ENCODE measurements around the gene SKP1.

SKP1 gene

GRCh38 chr5:134209477-134210245, 32.9 kb upstream of the SKP1 start:
- Histone ChIP-seq H2AK5ac (ENCODE audit: low read depth, low read length) (no peak overlapping the region), H3K9ac (ENCODE audit: low read depth, low read length, poor library complexity) (no peak overlapping the region), H3K27me3 (ENCODE audit: control insufficient read depth in 3 of 3, insufficient read depth in 3 of 3, low read depth in 1 of 3, low read length in 3 of 3) (no peaks in the 10 kb centered on the region), H3K4me3 (ENCODE audit: low read length in 2 of 2) (no peak overlapping the region), H3K14ac (ENCODE audit: low read length) (no peak overlapping the region), H2AFZ (ENCODE audit: low read length) (no peak overlapping the region), H2BK12ac (ENCODE audit: low read length) (no peak overlapping the region), H3K36me3 (replicated peaks in 1 of 2; ENCODE audit: control insufficient read depth in 2 of 2, insufficient read depth in 2 of 2, low read length in 2 of 2) (peaks cover 9 to 63% of the 10 kb centered on the region in 2 donors), H2BK120ac (ENCODE audit: low read depth, low read length) (no peak overlapping the region), H3K18ac (ENCODE audit: low read length) (no peak overlapping the region), H3K4ac (ENCODE audit: low read length) (no peak overlapping the region), H3K27ac (replicated peaks; ENCODE audit: low read length) (no peak overlapping the region), H2BK5ac (ENCODE audit: low read length) (no peak overlapping the region), H4K91ac (ENCODE audit: low read depth, low read length, poor library complexity) (no peak overlapping the region), H4K8ac (ENCODE audit: low read depth, low read length) (no peak overlapping the region), H3K23ac (ENCODE audit: low read depth, low read length, poor library complexity) (no peak overlapping the region), H2BK15ac (ENCODE audit: low read length) (no peak overlapping the region), H3K4me2 (ENCODE audit: insufficient read depth, low read length, poor library complexity, severe bottlenecking) (no peak overlapping the region), H3K9me3 (replicated peaks in 1 of 2; ENCODE audit: control insufficient read depth in 2 of 2, insufficient read depth in 1 of 2, low read depth in 1 of 2, low read length in 2 of 2) (peaks cover 2 to 26% of the 10 kb centered on the region in 2 donors), H3K79me1 (ENCODE audit: low read depth, low read length) (peaks cover 11% of the 10 kb centered on the region), H3K4me1 (ENCODE audit: control insufficient read depth in 2 of 2, insufficient read depth in 1 of 2, low read depth in 1 of 2, low read length in 2 of 2) (no peaks in the 10 kb centered on the region)
- WGBS, 2 donors (ENCODE audit: extremely low coverage in 2 of 2, insufficient read length in 2 of 2, insufficient replicate concordance in 1 of 2) = no CpG with 5 or more reads among the region's 14 CpGs
- no peak for DNase-seq (ENCODE audit: low spot score)

DNA sequence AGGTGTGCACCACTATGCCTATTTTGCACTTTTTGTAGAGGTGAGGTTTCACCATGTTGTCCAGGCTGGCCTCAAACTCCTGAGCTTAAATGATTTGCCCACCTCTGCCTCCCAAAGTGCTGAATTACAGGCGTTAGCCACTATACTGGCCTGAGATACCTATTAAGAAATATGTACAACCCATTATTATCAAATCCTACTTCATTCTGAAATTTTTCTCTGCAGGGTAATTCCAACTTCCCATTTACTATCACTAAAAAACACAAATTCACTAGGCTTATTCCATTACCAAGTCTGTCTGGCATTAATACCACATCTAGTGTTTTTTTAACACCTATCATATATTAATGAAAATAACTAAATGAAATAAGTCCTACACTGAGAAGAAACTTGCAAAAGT, 30.9 kb upstream of the SKP1 start:
- no peak overlapping the region for H3K18ac ChIP-seq (ENCODE audit: low read length)
- H3K14ac ChIP-seq (ENCODE audit: low read length) = no peak overlapping the region
- H3K4me3 ChIP-seq (ENCODE audit: low read length in 2 of 2) = no peak overlapping the region
- H3K9ac ChIP-seq (ENCODE audit: low read depth, low read length, poor library complexity) = no peak overlapping the region
- H3K79me1 ChIP-seq (ENCODE audit: low read depth, low read length) = peaks cover 11% of the 10 kb centered on the region
- H4K91ac ChIP-seq (ENCODE audit: low read depth, low read length, poor library complexity) = no peak overlapping the region
- no peak overlapping the region for H2BK15ac ChIP-seq (ENCODE audit: low read length)
- H3K4ac ChIP-seq (ENCODE audit: low read length) = no peak overlapping the region
- no peak overlapping the region for H3K27ac ChIP-seq (replicated peaks; ENCODE audit: low read length)
- peaks cover 17 to 66% of the 10 kb centered on the region in 2 donors for H3K36me3 ChIP-seq (replicated peaks in 1 of 2; ENCODE audit: control insufficient read depth in 2 of 2, insufficient read depth in 2 of 2, low read length in 2 of 2)
- no peak for DNase-seq (ENCODE audit: low spot score)
- peaks cover 0 to 8% of the 10 kb centered on the region in 2 donors for H3K9me3 ChIP-seq (replicated peaks in 1 of 2; ENCODE audit: control insufficient read depth in 2 of 2, insufficient read depth in 1 of 2, low read depth in 1 of 2, low read length in 2 of 2)
- no peaks in the 10 kb centered on the region for H3K27me3 ChIP-seq (ENCODE audit: control insufficient read depth in 3 of 3, insufficient read depth in 3 of 3, low read depth in 1 of 3, low read length in 3 of 3)
- WGBS, 2 donors (ENCODE audit: extremely low coverage in 2 of 2, insufficient read length in 2 of 2, insufficient replicate concordance in 1 of 2) = no CpG with 5 or more reads among the region's 1 CpG
- no peak overlapping the region for H2AFZ ChIP-seq (ENCODE audit: low read length)
- no peak overlapping the region for H2BK5ac ChIP-seq (ENCODE audit: low read length)
- H2BK12ac ChIP-seq (ENCODE audit: low read length) = no peak overlapping the region
- no peak overlapping the region for H2AK5ac ChIP-seq (ENCODE audit: low read depth, low read length)
- no peak overlapping the region for H4K8ac ChIP-seq (ENCODE audit: low read depth, low read length)
- H3K4me1 ChIP-seq (ENCODE audit: control insufficient read depth in 2 of 2, insufficient read depth in 1 of 2, low read depth in 1 of 2, low read length in 2 of 2) = no peaks in the 10 kb centered on the region
- no peak overlapping the region for H3K4me2 ChIP-seq (ENCODE audit: insufficient read depth, low read length, poor library complexity, severe bottlenecking)
- no peak overlapping the region for H2BK120ac ChIP-seq (ENCODE audit: low read depth, low read length)
- H3K23ac ChIP-seq (ENCODE audit: low read depth, low read length, poor library complexity) = no peak overlapping the region

GRCh38 chr5:134206627-134207160, 29.9 kb upstream of the SKP1 start:
- Histone ChIP-seq H3K36me3 (replicated peaks in 1 of 2; ENCODE audit: control insufficient read depth in 2 of 2, insufficient read depth in 2 of 2, low read length in 2 of 2) (peaks cover 19 to 70% of the 10 kb centered on the region in 2 donors), H3K79me1 (ENCODE audit: low read depth, low read length) (peaks cover 11% of the 10 kb centered on the region), H3K14ac (ENCODE audit: low read length) (no peak overlapping the region), H2AK5ac (ENCODE audit: low read depth, low read length) (no peak overlapping the region), H3K27me3 (ENCODE audit: control insufficient read depth in 3 of 3, insufficient read depth in 3 of 3, low read depth in 1 of 3, low read length in 3 of 3) (no peaks in the 10 kb centered on the region), H3K4ac (ENCODE audit: low read length) (no peak overlapping the region), H2AFZ (ENCODE audit: low read length) (no peak overlapping the region), H3K18ac (ENCODE audit: low read length) (no peak overlapping the region), H3K4me3 (ENCODE audit: low read length in 2 of 2) (no peak overlapping the region), H3K27ac (replicated peaks; ENCODE audit: low read length) (no peak overlapping the region), H4K91ac (ENCODE audit: low read depth, low read length, poor library complexity) (no peak overlapping the region), H2BK120ac (ENCODE audit: low read depth, low read length) (no peak overlapping the region), H3K23ac (ENCODE audit: low read depth, low read length, poor library complexity) (no peak overlapping the region), H3K4me1 (ENCODE audit: control insufficient read depth in 2 of 2, insufficient read depth in 1 of 2, low read depth in 1 of 2, low read length in 2 of 2) (no peaks in the 10 kb centered on the region), H3K4me2 (ENCODE audit: insufficient read depth, low read length, poor library complexity, severe bottlenecking) (no peak overlapping the region), H3K9ac (ENCODE audit: low read depth, low read length, poor library complexity) (no peak overlapping the region), H2BK5ac (ENCODE audit: low read length) (no peak overlapping the region), H2BK15ac (ENCODE audit: low read length) (no peak overlapping the region), H4K8ac (ENCODE audit: low read depth, low read length) (no peak overlapping the region), H3K9me3 (replicated peaks in 1 of 2; ENCODE audit: control insufficient read depth in 2 of 2, insufficient read depth in 1 of 2, low read depth in 1 of 2, low read length in 2 of 2) (no peaks in the 10 kb centered on the region), H2BK12ac (ENCODE audit: low read length) (no peak overlapping the region)
- no peak for DNase-seq (ENCODE audit: low spot score)
- WGBS, 2 donors (ENCODE audit: extremely low coverage in 2 of 2, insufficient read length in 2 of 2, insufficient replicate concordance in 1 of 2) = no CpG with 5 or more reads among the region's 7 CpGs

DNA sequence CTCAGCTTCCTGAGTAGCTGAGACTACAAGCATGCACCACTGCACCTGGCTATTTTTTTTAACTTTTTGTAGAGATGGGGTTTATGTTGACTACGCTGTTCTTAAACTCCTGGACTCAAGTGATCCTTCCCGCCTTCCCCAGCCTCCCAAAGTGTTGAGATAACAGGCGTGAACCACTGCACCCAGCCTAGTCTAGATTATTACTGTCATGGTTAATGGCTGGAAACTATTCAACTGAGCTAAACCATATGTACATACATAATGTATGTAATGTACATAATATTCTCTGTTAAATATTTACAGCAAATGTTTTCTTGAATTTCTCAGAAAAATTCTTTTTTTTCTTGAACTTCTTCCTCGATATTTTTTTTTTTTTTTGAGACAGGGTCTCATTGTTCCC, 27.8 kb upstream of the SKP1 start:
- H2AFZ ChIP-seq (ENCODE audit: low read length) = no peak overlapping the region
- no peak overlapping the region for H4K8ac ChIP-seq (ENCODE audit: low read depth, low read length)
- no peak overlapping the region for H3K27ac ChIP-seq (replicated peaks; ENCODE audit: low read length)
- H3K4me1 ChIP-seq (ENCODE audit: control insufficient read depth in 2 of 2, insufficient read depth in 1 of 2, low read depth in 1 of 2, low read length in 2 of 2) = no peaks in the 10 kb centered on the region
- H3K36me3 ChIP-seq (replicated peaks in 1 of 2; ENCODE audit: control insufficient read depth in 2 of 2, insufficient read depth in 2 of 2, low read length in 2 of 2) = peaks cover 32 to 80% of the 10 kb centered on the region in 2 donors
- no peak overlapping the region for H4K91ac ChIP-seq (ENCODE audit: low read depth, low read length, poor library complexity)
- no peak for DNase-seq (ENCODE audit: low spot score)
- no peak overlapping the region for H2BK15ac ChIP-seq (ENCODE audit: low read length)
- H2AK5ac ChIP-seq (ENCODE audit: low read depth, low read length) = no peak overlapping the region
- H3K4me3 ChIP-seq (ENCODE audit: low read length in 2 of 2) = no peak overlapping the region
- H2BK5ac ChIP-seq (ENCODE audit: low read length) = no peak overlapping the region
- H3K9ac ChIP-seq (ENCODE audit: low read depth, low read length, poor library complexity) = no peak overlapping the region
- H2BK12ac ChIP-seq (ENCODE audit: low read length) = no peak overlapping the region
- H3K18ac ChIP-seq (ENCODE audit: low read length) = no peak overlapping the region
- H3K9me3 ChIP-seq (replicated peaks in 1 of 2; ENCODE audit: control insufficient read depth in 2 of 2, insufficient read depth in 1 of 2, low read depth in 1 of 2, low read length in 2 of 2) = no peaks in the 10 kb centered on the region
- H3K4ac ChIP-seq (ENCODE audit: low read length) = no peak overlapping the region
- H3K27me3 ChIP-seq (ENCODE audit: control insufficient read depth in 3 of 3, insufficient read depth in 3 of 3, low read depth in 1 of 3, low read length in 3 of 3) = no peaks in the 10 kb centered on the region
- no peak overlapping the region for H2BK120ac ChIP-seq (ENCODE audit: low read depth, low read length)
- WGBS, 2 donors (ENCODE audit: extremely low coverage in 2 of 2, insufficient read length in 2 of 2, insufficient replicate concordance in 1 of 2) = no CpG with 5 or more reads among the region's 4 CpGs
- no peak overlapping the region for H3K4me2 ChIP-seq (ENCODE audit: insufficient read depth, low read length, poor library complexity, severe bottlenecking)
- H3K79me1 ChIP-seq (ENCODE audit: low read depth, low read length) = peaks cover 10% of the 10 kb centered on the region
- H3K23ac ChIP-seq (ENCODE audit: low read depth, low read length, poor library complexity) = no peak overlapping the region
- H3K14ac ChIP-seq (ENCODE audit: low read length) = no peak overlapping the region
